Progenitor cell of endocrine pancreas (in vitro differentiated cells): ENCODE results near the gene MED12L. TPM values are rescaled to one million over a fixed set of nuclear protein-coding genes. Genes with fewer than 3 reads are reported as not detected.

Experiments
- DNase-seq: peaks from one replicate; pipeline ENCODE4 v3.0.0; 2021; ENCODE audit warnings: low spot score; ENCODE audit not compliant: unreplicated experiment
- H3K27ac Mint-ChIP-seq: 2 replicates; pipeline ENCODE4 v1.8.0; 2021; ENCODE audit warnings: mild to moderate bottlenecking, moderate library complexity, mixed read lengths
- H3K27me3 Mint-ChIP-seq: 2 replicates; pipeline ENCODE4 v1.8.0; 2021; ENCODE audit warnings: mixed read lengths
- H3K36me3 Mint-ChIP-seq: 2 replicates; pipeline ENCODE4 v1.8.0; 2022; ENCODE audit warnings: mixed read lengths; ENCODE audit not compliant: insufficient read depth
- H3K4me1 Mint-ChIP-seq: 2 replicates; pipeline ENCODE4 v1.8.0; 2021; ENCODE audit warnings: low read depth, mixed read lengths
- H3K4me3 Mint-ChIP-seq: 2 replicates; pipeline ENCODE4 v1.8.0; 2021; ENCODE audit warnings: low read depth, mild to moderate bottlenecking, moderate library complexity, mixed read lengths
- H3K9me3 Mint-ChIP-seq: 2 replicates; pipeline ENCODE4 v1.8.0; 2021; ENCODE audit warnings: low read depth, mixed read lengths
- total RNA-seq: library from RNA; stranded (reverse); gene quantifications from 2 replicates; pipeline ENCODE4 v1.2.1, GENCODE V29; 2021
- TF ChIP-seq, protein P1 (sequence below): fragments of 200-600 bp; sonication (generic); IDR thresholded peaks from one replicate; pipeline ENCODE4 v1.5.0; 2021; ENCODE audit warnings: antibody characterized with exemption, mild to moderate bottlenecking; ENCODE audit not compliant: unreplicated experiment

MED12L gene
- total RNA-seq, 1 donor from 2014 or later, result 8.9 TPM

DNA sequence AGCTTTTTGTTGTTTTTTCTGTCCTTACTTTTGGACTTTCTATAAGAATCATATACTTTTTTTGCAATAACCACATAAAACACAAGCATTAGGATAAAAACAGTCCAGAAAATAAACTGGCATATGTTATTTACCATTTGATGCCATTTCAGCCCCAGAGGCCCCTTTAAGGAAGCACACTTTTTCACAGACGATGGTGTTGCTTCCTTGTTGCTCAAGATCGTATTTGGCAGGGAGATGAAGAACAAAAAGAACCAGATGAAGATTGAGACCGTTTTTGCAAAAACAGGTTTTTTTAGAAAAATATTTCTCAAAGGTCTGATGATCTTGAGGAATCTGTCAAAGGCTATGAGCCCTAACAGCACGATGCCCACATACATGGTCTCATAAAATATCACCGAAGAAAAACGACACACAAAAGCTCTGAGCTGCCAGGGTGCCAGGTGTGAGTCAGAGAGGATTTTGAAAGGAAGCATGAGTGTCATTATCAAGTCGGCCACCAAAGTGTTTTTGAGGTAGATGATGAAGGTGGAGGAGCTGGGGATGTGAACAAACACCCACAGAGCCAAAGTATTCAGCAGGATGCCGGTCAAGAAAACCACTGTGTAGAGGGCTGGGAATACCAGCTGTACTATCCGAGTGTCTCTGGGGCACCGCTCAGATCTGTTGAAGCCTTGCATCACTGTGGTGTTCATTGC, 243.0 kb downstream of the MED12L start:
- no peak overlapping the region for H3K27ac Mint-ChIP-seq
- H3K27me3 Mint-ChIP-seq, result no peaks in the 10 kb centered on the region
- no peak overlapping the region for H3K4me3 Mint-ChIP-seq
- no peaks in the 10 kb centered on the region for H3K9me3 Mint-ChIP-seq
- TF ChIP-seq, protein P1, sequence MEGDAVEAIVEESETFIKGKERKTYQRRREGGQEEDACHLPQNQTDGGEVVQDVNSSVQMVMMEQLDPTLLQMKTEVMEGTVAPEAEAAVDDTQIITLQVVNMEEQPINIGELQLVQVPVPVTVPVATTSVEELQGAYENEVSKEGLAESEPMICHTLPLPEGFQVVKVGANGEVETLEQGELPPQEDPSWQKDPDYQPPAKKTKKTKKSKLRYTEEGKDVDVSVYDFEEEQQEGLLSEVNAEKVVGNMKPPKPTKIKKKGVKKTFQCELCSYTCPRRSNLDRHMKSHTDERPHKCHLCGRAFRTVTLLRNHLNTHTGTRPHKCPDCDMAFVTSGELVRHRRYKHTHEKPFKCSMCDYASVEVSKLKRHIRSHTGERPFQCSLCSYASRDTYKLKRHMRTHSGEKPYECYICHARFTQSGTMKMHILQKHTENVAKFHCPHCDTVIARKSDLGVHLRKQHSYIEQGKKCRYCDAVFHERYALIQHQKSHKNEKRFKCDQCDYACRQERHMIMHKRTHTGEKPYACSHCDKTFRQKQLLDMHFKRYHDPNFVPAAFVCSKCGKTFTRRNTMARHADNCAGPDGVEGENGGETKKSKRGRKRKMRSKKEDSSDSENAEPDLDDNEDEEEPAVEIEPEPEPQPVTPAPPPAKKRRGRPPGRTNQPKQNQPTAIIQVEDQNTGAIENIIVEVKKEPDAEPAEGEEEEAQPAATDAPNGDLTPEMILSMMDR, result no peak
- no peak for DNase-seq
- H3K36me3 Mint-ChIP-seq, result no peaks in the 10 kb centered on the region
- H3K4me1 Mint-ChIP-seq, result no peaks in the 10 kb centered on the region

DNA sequence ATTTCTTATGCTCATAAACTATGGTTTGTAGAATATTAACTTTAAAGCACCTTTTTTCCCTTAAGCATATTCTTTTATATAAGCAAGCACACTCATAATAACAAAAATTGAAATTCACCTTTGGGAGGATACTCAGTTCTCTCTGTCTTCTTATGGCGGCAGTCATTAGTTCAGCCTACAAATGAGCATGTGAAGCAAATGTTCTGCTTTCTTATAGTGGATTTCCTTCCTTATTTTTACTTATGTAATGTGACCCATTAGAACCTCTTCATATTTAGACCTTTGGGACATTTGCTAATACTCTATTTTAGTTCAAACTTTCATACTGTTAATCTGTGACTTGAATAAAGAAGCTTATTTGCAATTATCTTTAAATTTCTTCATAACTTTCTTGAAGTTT, 243.9 kb downstream of the MED12L start, which contains the start of gene P2RY13:
Gene P2RY13 (minus strand): TSS at position 187 of the 400 bp plus-strand sequence. CDS start 21 bp downstream, at position 166.
- no peak for DNase-seq
- Mint-ChIP-seq H3K27me3 (no peaks in the 10 kb centered on the region), H3K36me3 (no peaks in the 10 kb centered on the region), H3K9me3 (no peaks in the 10 kb centered on the region), H3K27ac (no peak within 1 kb of the TSS), H3K4me1 (no peaks in the 10 kb centered on the region), H3K4me3 (no peak within 1 kb of the TSS)
- TF ChIP-seq, protein P1, result no peak

DNA sequence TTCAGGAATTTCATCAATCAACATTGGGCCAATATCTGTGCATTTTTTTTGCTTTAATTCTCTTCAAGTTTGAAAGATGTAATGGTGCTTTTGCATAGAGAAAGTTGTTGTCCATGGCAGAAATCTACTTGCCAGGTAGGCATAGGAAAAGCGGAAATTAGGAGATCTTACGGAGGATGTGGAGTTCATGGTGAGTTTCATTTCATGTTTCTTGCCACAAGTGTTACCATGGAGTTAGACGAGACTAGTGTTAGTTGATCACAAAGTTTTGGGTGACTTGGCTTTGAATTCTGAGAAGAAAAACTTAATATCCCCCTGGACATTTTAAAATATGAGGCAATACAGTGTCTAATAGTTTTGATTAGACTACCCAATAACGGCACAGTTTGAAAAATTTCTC, 244.9 kb downstream of the MED12L start:
- TF ChIP-seq, protein P1, result no peak
- H3K4me1 Mint-ChIP-seq, result no peaks in the 10 kb centered on the region
- no peaks in the 10 kb centered on the region for H3K36me3 Mint-ChIP-seq
- H3K9me3 Mint-ChIP-seq, result no peaks in the 10 kb centered on the region
- H3K4me3 Mint-ChIP-seq, result no peak overlapping the region
- H3K27me3 Mint-ChIP-seq, result no peaks in the 10 kb centered on the region
- H3K27ac Mint-ChIP-seq, result no peak overlapping the region
- DNase-seq, result no peak

DNA sequence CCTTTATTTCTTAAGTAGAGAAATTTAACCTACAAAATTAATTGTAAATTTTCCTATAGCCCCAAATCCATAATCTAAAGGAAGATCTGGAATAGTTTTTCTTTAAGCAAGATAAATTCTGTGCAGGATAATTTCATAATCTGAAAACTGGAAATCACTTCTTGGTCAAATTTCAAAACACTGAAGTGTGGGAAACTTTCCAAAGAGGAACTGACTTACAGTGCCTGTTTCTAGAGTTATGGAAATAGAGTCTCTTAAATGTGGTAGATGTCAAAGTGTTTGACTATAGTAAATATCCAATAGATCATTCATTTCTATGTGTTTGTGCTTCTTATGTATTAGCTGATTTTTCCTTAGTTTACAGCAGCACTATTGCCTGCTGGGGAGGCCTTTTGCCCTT, 245.4 kb downstream of the MED12L start:
- TF ChIP-seq, protein P1, result no peak
- DNase-seq, result no peak
- no peaks in the 10 kb centered on the region for H3K4me1 Mint-ChIP-seq
- H3K27me3 Mint-ChIP-seq, result no peaks in the 10 kb centered on the region
- no peak overlapping the region for H3K4me3 Mint-ChIP-seq
- H3K27ac Mint-ChIP-seq, result no peak overlapping the region
- H3K9me3 Mint-ChIP-seq, result no peaks in the 10 kb centered on the region
- H3K36me3 Mint-ChIP-seq, result no peaks in the 10 kb centered on the region

DNA sequence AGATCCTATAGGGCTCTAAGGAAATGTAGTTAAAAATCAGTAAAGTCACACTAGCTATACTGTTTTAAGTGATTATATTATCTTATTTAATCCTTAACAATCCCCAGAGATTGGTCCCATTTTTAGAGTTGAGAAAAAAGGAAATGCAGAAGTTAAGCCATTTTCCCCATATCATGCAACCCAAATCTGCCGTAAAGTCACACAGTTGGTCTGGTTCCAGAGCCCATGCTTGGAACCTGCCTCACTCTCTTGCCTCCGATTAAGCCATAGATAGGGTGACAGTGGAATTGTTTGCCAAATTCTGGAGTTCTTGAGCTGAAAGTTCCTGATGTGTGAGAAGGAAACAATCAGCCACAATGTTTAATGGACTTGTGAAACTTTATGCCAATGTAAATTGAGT, 246.2 kb downstream of the MED12L start:
- Mint-ChIP-seq H3K9me3 (no peaks in the 10 kb centered on the region), H3K27ac (no peak overlapping the region), H3K36me3 (no peaks in the 10 kb centered on the region), H3K4me3 (no peak overlapping the region), H3K27me3 (no peaks in the 10 kb centered on the region), H3K4me1 (no peaks in the 10 kb centered on the region)
- TF ChIP-seq, protein P1, result no peak
- no peak for DNase-seq
